Coronary artery (tissue), 2 donors: ENCODE measurements around the gene TP53BP2.
A peak's percentile ranks its signal among the peaks of the same experiment; 100 is the strongest.

Experiments used
- DNase-seq: peaks from one replicate; pipeline ENCODE4 v3.0.0-alpha.2; 2017; ENCODE audit warnings: low spot score
- H3K27ac ChIP-seq, 2 donors: fragments of 200-600 bp; sonication (generic); one replicate each; pipeline ENCODE4 v1.5.1; 2016 to 2019
- H3K4me3 ChIP-seq: fragments of 200-600 bp; sonication (generic); 2 replicates; pipeline ENCODE4 v1.5.1; 2016; ENCODE audit warnings: mild to moderate bottlenecking, moderate library complexity
- CTCF ChIP-seq: fragments of 200-600 bp; sonication (generic); IDR thresholded peaks from one replicate; pipeline ENCODE4 v1.5.1; 2019; ENCODE audit warnings: antibody characterized with exemption

TP53BP2 gene

DNA sequence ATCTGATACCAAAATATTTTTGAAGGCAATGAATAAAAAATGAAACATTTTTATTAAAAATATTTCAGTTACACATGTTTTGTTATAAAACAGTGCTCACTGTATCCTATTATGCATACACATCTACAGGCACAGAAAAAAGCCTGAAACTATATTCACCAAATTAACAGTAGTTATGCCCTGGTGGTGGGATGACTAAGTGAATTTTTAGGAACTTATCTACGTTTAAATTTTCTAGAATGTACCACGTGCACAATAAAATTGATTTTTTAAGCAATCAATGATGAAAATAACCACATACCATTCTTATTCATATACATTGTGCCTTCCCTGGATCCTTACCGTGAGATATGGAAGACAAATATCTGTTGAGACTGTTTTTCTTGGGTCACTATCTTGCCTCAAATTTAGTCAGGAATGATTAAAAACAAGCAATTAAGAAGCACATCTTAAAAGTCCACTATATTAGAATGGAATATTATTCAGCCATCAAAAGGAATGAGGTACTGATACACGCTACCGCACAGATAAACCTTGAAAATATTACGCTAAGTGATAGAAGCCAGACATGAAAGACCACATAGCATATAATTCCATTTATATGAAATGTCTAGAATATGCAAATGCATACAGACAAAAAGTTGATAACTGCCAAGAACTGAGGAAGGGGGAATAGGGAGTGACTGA is 17.4 kb downstream of the TP53BP2 start:
- Histone ChIP-seq H3K4me3 (no peak overlapping the region), H3K27ac (no peak overlapping the region)
- no peak for TF ChIP-seq CTCF
- no peak for DNase-seq

GRCh38 chr1:223827193-223827663 is 18.5 kb downstream of the TP53BP2 start:
- H3K27ac ChIP-seq = peak overlapping the region in 1 of 2 donors; percentile 49
- H3K4me3 ChIP-seq = no peak overlapping the region
- no peak for DNase-seq
- TF ChIP-seq CTCF = no peak

DNA sequence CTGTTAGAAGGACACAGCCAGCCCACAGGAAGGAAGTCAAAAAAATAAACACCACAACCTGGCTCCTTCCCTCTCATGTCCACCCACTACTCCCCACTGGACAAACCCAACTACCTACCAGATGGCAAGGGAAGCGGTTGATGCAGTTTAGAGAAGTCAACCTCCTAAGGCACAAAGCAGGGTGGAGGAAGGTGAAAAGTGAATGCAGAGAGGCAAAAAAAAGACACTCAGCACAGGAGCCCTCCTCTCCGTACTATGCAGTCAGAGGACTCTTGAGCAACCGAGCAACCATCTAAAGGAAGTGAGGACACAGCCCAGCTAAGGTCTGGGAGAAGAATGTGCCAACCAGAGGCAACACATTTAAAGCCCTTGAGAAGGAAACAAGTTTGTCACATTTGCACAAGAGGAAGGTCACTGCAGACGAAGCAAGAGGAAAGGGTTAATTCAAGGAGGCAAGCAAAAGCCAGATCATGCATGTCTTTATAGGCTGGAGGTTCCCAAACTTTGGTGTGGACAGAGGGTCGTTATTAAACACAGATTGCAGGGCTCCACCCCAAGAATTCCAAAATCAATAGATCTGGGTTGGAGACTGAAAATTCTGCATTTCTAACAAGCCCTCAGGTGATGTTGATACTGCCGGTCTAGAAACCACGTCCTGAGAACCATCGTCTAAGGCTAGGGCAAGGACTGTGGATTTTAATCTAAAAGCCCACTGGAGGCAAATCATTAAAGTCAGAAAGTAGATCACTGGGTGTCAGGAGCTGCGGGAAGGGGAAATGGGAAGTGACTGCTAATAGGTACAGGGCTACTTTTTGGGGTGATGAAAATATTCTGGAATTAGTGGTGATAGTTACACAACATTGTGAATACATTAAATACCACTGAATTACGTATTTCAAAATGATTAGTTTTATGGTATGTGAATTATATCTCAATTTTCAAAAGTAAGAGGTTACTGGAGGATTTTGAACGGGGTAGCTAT is 19.7 kb downstream of the TP53BP2 start:
- no peak for TF ChIP-seq CTCF
- no peak overlapping the region for H3K27ac ChIP-seq
- DNase-seq = no peak
- H3K4me3 ChIP-seq = no peak overlapping the region

DNA sequence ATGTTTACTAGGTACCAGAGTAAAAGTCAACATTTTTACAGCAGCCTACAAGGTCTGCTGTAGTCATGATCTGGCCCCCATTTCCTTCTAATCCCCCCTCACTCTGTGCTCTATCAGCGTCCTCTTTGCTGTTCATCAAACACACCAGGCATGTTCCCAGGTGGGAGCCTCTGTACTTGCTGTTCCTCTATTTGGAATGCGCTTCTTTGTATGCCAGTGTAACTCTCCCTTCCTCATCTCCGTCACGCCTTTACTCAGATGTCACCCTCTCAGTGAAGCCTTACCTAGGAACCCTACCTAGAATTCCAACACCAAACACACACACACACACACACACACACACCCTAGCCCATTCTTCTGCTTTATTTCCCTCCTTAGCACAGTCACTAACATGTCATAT is 21.0 kb downstream of the TP53BP2 start:
- TF ChIP-seq CTCF = no peak
- H3K27ac ChIP-seq = no peak overlapping the region
- H3K4me3 ChIP-seq = no peak overlapping the region
- DNase-seq = no peak

DNA sequence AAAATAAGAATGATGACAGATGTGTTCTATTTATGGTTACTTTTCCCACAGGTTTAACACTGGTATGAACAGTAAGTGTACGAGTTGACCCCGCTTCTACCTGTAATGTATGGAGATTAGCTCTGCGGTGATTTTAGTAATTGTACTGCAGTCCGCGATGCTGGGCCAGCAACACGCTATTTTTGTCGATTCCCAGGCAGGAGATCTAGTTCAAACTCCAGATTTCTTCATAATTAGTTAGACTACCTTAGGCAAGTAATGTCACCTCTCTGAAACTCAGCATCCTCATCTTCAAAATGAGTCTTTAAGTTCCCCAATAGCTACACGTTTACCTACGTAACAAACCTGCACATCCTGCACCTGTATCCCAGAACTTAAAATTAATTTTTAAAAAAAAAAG is 21.5 kb downstream of the TP53BP2 start:
- no peak overlapping the region for H3K27ac ChIP-seq
- no peak for TF ChIP-seq CTCF
- H3K4me3 ChIP-seq = no peak overlapping the region
- DNase-seq = no peak

DNA sequence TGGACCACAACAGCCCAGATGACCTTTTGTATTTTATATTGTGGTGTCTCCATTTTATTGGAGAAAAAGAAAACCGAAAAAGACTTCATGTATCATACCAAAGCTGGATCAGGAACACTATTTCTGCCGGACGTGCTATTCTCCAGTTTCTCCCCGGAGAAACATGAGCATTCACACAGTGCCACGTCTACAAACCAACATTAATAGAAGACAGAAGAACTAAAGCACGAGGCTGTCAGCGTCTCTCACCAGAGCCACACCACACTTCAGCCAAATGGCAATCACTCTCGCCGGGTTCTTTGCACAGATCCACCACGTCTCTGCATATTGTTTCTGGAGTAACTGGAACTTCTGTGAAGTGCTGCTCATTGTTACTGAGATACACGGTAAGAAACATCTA is 24.8 kb downstream of the TP53BP2 start:
- no peak for DNase-seq
- no peak overlapping the region for H3K4me3 ChIP-seq
- H3K27ac ChIP-seq = peak overlapping the region; percentile 10 to 13
- no peak for TF ChIP-seq CTCF
